ENCODE measurements around the gene IL2RG. TPM values are rescaled to one million over a fixed set of nuclear protein-coding genes. Genes with fewer than 3 reads are reported as not detected.

The IL2RG gene
- polyA plus RNA-seq, 1 experiment = not detected

- no peaks in the 10 kb centered on the region for H3K9me3 ChIP-seq (ENCODE audit: control insufficient read depth, insufficient read depth, low read length)
- DNase-seq (ENCODE audit: low read depth, low spot score) = no peak
- no peak for TF ChIP-seq CTCF (IDR thresholded peaks at IDR 0.05; ENCODE audit: low read depth, low read length)
- no peak overlapping the region for H3K4me3 ChIP-seq (ENCODE audit: low read depth, low read length)
- no peaks in the 10 kb centered on the region for H3K27me3 ChIP-seq (ENCODE audit: control insufficient read depth, insufficient read depth, low read length)
- H3K27ac ChIP-seq (ENCODE audit: low read depth, low read length) = no peak overlapping the region
- CTCF ChIA-PET = no interaction called here
- POLR2A ChIA-PET = no interaction called here
Measured at GRCh38 chrX:71060127-71060526, 51.2 kb downstream of the IL2RG start.

- Histone ChIP-seq H3K4me3 (ENCODE audit: low read depth, low read length) (no peak overlapping the region), H3K27me3 (ENCODE audit: control insufficient read depth, insufficient read depth, low read length) (no peaks in the 10 kb centered on the region), H3K9me3 (ENCODE audit: control insufficient read depth, insufficient read depth, low read length) (no peaks in the 10 kb centered on the region), H3K27ac (ENCODE audit: low read depth, low read length) (no peak overlapping the region)
- ChIA-PET CTCF (no interaction called here), POLR2A (interaction anchor here (0.6 kb wide), 1 partner anchor 1127 kb away, joined by 12 read pairs; no protein-coding TSS in a partner anchor)
- no peak for TF ChIP-seq CTCF (IDR thresholded peaks at IDR 0.05; ENCODE audit: low read depth, low read length)
- no peak for DNase-seq (ENCODE audit: low read depth, low spot score)
Measured at GRCh38 chrX:71057848-71058530, 53.4 kb downstream of the IL2RG start.

Small RNAs within 50 kb of the gene (small RNA-seq; reads per million reads assigned to genes)
- not detected for gene CXorf65 (ENCODE audit: insufficient read length, low read depth)

Other genes with a start within 250 kb of the IL2RG start
- not detected in 2 replicates for gene TEX11, start 202.9 kb downstream of the IL2RG start, polyA plus RNA-seq (2011; rRNA removed)
- gene SLC7A3, start 180.5 kb downstream of the IL2RG start, polyA plus RNA-seq (2011; rRNA removed) = not detected in 2 replicates
- gene SNX12, start 43.2 kb downstream of the IL2RG start, polyA plus RNA-seq (2011; rRNA removed) = 76.0 and 77.0 TPM in 2 replicates
- gene FOXO4, start 15.7 kb downstream of the IL2RG start, polyA plus RNA-seq (2011; rRNA removed) = 1.3 and 1.6 TPM in 2 replicates
- gene CXorf65, start 4.8 kb downstream of the IL2RG start, polyA plus RNA-seq (2011; rRNA removed) = not detected in 2 replicates
- 12.7 and 19.7 TPM in 2 replicates for gene MED12, start 7.0 kb upstream of the IL2RG start, polyA plus RNA-seq (2011; rRNA removed)
- 0.36 and 0.42 TPM in 2 replicates for gene NLGN3, start 33.3 kb upstream of the IL2RG start, polyA plus RNA-seq (2011; rRNA removed)
- gene GJB1, start 111.6 kb upstream of the IL2RG start, polyA plus RNA-seq (2011; rRNA removed) = not detected in 2 replicates
- 24.6 and 28.9 TPM in 2 replicates for gene ZMYM3, start 142.6 kb upstream of the IL2RG start, polyA plus RNA-seq (2011; rRNA removed)
- 279 and 437 TPM in 2 replicates for gene NONO, start 172.1 kb upstream of the IL2RG start, polyA plus RNA-seq (2011; rRNA removed)
- 2.3 and 2.6 TPM in 2 replicates for gene ITGB1BP2, start 190.2 kb upstream of the IL2RG start, polyA plus RNA-seq (2011; rRNA removed)